Erythroblast (primary cell): ENCODE measurements around the gene WIPF1.
"Not testable (repeated sequence)": the region's sequence is repeated elsewhere in the genome, so short reads cannot be mapped to it uniquely, and the experiment has no call there.

ENCODE experiments used
- DNase-seq, 2 experiments: peaks; one replicate each; lab custom pipeline; 2025; lab: John Stamatoyannopoulos, UW
- GATA1 ChIP-seq: IDR thresholded peaks from 2 replicates; pipeline ENCODE4 v1.6.1; 2011; ENCODE audit warnings: low read depth, mild to moderate bottlenecking, control low read depth, low read length, moderate library complexity
- POLR2A ChIP-seq: IDR thresholded peaks from 2 replicates; pipeline ENCODE4 v1.6.1; 2011; ENCODE audit warnings: mild to moderate bottlenecking, low read length

Gene WIPF1

DNA sequence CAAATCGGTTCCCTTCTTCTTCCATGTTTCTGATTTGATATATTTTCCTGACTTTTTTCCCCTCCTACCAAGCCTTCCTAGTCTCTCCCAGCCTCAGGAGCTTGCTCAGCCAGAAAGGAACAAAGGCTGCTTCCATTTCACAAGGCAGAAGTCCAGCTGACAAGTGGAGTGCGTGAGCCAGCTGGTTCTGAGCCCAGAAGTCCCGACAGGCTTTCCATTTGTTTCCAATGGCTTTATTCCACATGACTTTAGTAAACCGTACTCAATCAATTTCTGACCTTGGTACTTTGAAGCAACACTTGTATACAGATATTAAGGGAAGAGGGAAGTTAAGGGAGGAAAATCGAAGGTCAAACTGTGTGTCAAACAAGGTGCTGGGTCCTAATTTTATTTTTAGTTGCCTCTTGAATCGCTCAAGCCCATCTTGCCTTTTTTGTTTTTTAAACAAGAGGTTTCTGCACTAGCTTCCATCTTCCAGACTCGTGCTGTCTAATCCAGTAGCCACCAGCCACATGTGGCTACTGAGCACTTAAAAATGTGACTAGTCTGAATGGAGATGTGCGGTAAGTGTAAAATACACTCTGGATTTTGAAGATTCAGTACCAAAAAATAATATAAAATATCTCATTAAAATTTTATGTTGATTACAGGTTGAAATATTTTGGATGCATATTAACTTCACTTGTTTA is 36.2 kb downstream of the WIPF1 start:
- no peak for DNase-seq
- TF ChIP-seq POLR2A = no peak
- no peak for TF ChIP-seq GATA1

- TF ChIP-seq GATA1 = no peak
- no peak for TF ChIP-seq POLR2A
- no peak for DNase-seq
Observed at GRCh38 chr2:174560737-174561136, 36.9 kb downstream of the WIPF1 start.

GRCh38 chr2:174555998-174556397 is 41.6 kb downstream of the WIPF1 start:
- TF ChIP-seq GATA1 (no peak), POLR2A (no peak)
- no peak for DNase-seq

GRCh38 chr2:174554529-174555150 is 43.0 kb downstream of the WIPF1 start:
- DNase-seq = no peak
- no peak for TF ChIP-seq GATA1
- no peak for TF ChIP-seq POLR2A

GRCh38 chr2:174553811-174554493 is 43.7 kb downstream of the WIPF1 start:
- TF ChIP-seq GATA1 (no peak), POLR2A (no peak)
- DNase-seq = no peak

DNA sequence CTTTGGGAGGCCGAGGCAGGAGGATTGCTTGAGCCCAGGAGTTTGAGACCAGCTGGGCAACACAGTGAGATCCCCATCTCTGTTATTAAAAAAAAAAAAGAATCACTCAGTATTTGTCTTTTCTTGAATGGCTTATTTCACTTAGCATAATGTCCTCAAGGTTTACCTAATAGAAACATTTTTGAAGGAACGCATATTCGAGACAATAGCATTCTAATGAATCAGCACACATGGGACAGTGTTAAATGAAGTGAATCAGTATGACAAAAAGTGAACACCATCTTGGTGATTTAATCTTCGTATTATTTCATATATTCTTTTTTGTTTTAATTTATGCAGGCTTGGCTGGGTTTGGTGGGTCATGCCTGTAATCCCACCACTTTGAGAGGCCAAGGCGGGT is 44.7 kb downstream of the WIPF1 start:
- no peak for DNase-seq
- TF ChIP-seq GATA1 (no peak), POLR2A (no peak)

DNA sequence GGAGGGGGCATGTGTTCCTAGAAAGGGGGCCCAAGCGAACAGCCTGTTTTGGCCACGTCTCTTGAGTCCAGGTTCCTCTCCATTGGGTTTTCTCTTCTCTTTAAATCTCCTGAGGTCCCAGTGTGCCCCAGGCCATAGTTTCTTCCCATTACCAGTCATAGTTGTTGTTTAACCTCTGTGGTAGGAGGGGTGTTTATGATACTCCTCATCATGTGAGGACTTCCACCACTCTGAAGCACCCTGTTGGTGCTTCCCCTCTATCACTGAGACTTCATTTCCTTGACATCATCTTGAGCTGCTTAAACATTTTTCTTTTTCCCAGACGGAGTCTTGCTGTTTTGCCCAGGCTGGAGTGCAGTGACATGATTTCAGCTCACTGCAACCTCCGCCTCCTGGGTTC is 45.9 kb downstream of the WIPF1 start:
- no peak for DNase-seq
- TF ChIP-seq GATA1 (no peak), POLR2A (no peak)

- DNase-seq = not testable (repeated sequence)
Observed at GRCh38 chr2:174548646-174549045, 49.0 kb downstream of the WIPF1 start.

GRCh38 chr2:174548021-174548420 is 49.6 kb downstream of the WIPF1 start:
- not testable (repeated sequence) for DNase-seq

GRCh38 chr2:174546519-174547506 is 50.8 kb downstream of the WIPF1 start:
- TF ChIP-seq POLR2A (no peak), GATA1 (no peak)
- peak; percentile 35 to 38 for DNase-seq

- DNase-seq = no peak
- TF ChIP-seq GATA1 = no peak
- no peak for TF ChIP-seq POLR2A
Observed at GRCh38 chr2:174545240-174545639, 52.4 kb downstream of the WIPF1 start.

GRCh38 chr2:174544802-174545201 is 52.8 kb downstream of the WIPF1 start:
- no peak for DNase-seq

GRCh38 chr2:174544156-174544555 is 53.4 kb downstream of the WIPF1 start:
- TF ChIP-seq POLR2A (no peak), GATA1 (no peak)
- DNase-seq = no peak

More at GRCh38 chr2:174544802-174545201, 52.8 kb downstream of the WIPF1 start:
- TF ChIP-seq POLR2A (no peak), GATA1 (no peak)
